ENCODE data around the gene SREK1. TPM values are rescaled to one million over a fixed set of nuclear protein-coding genes. Genes with fewer than 3 reads are reported as not detected.
"Not testable (repeated sequence)": the region's sequence is repeated elsewhere in the genome, so short reads cannot be mapped to it uniquely, and the experiment has no call there.

SREK1 gene, protein sequence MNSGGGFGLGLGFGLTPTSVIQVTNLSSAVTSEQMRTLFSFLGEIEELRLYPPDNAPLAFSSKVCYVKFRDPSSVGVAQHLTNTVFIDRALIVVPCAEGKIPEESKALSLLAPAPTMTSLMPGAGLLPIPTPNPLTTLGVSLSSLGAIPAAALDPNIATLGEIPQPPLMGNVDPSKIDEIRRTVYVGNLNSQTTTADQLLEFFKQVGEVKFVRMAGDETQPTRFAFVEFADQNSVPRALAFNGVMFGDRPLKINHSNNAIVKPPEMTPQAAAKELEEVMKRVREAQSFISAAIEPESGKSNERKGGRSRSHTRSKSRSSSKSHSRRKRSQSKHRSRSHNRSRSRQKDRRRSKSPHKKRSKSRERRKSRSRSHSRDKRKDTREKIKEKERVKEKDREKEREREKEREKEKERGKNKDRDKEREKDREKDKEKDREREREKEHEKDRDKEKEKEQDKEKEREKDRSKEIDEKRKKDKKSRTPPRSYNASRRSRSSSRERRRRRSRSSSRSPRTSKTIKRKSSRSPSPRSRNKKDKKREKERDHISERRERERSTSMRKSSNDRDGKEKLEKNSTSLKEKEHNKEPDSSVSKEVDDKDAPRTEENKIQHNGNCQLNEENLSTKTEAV
- 10 to 100 TPM; 60.5 to 63.3 TPM for total RNA-seq

DNA sequence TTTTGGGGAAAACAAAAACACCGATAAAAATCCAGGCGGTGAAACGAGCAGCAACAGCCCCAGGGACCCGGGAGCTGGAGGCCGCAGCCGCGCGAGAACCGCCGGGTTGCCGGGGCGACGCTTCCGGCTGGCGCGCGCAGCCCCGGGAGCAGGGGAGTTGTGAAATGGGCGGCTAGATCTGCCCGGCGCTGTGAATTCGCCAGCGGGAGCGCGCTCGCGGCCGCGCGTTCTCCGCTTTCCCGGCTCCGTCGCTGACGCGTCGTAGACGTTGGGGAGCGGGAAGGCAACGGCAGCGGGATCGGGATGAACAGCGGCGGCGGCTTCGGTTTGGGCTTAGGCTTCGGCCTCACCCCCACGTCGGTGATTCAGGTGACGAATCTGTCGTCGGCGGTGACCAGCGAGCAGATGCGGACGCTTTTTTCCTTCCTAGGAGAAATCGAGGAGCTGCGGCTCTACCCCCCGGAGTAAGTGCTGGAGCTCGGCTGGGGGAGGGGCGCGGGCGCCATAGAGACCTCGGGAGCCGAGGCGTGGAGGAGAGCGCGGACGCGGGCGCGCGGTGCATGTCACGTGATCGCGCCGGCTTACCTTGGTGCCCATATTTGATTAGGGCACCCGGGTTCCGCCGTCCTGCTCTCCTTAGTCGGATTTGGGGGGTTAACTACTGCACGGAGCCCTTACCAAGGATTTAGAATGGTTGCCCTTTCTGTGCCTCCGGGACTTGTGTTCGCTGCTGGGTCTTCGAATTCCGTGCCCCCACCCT, at the start of gene SREK1:
SREK1 (plus strand) TSS at position 227 of the 760 bp plus-strand sequence; CDS start at position 304, 77 bp downstream.
- peak within 1 kb of the TSS; percentile 98 for H3K27ac Mint-ChIP-seq
- H3K27me3 Mint-ChIP-seq, result no peaks in the 10 kb centered on the region
- peaks cover 43% of the 10 kb centered on the region for H3K4me1 Mint-ChIP-seq
- H3K9me3 Mint-ChIP-seq, result no peaks in the 10 kb centered on the region
- H3K36me3 Mint-ChIP-seq, result peaks cover 11% of the 10 kb centered on the region
- H3K4me3 Mint-ChIP-seq, result peak within 1 kb of the TSS; percentile 90
- peak; percentile 91 for DNase-seq

DNA sequence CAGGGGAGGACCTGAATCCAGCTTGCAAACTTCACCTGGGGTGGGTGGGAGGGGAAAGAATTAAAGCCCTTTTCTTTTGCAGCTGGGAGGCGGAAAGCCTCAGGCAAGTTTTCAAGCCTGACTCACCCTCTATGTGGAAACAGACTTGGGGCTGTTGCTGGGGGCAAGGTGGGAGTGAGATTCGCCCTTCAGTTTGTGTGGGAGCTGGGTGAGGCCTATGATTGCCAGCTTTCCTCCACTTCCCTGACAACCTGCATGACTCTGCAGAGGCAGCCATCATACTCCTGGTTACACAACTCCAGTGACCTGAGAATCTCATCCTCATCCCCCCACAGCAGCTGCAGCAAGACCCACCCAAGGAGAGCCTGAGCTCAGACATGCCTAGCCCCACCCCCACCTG, 43.2 kb upstream of the SREK1 start:
- Mint-ChIP-seq H3K36me3 (peaks cover 5% of the 10 kb centered on the region), H3K9me3 (peaks cover 50% of the 10 kb centered on the region)
- DNase-seq, result no peak

DNA sequence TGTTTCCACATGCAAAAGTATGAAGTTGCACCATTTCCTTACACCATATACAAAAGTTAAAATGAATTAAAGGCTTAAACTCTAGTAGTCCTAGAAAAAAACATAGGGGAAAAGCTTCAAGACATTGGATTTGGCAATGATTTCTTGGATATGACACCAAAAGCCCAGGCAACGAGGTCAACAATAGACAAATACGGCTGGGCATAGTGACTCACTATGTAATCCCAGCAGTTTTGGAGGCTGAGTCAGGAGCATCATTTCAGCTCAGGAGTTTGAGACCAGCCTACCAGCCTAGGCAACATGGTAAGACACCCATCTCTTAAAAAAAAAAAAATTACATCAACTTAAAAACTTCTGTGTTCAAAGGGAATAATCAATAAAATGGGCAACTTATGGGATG, 30.9 kb upstream of the SREK1 start:
- Mint-ChIP-seq H3K9me3 (peaks cover 26% of the 10 kb centered on the region), H3K36me3 (peaks cover 4% of the 10 kb centered on the region), H3K27me3 (no peaks in the 10 kb centered on the region), H3K4me3 (no peak overlapping the region), H3K27ac (no peak overlapping the region), H3K4me1 (no peaks in the 10 kb centered on the region)
- no peak for DNase-seq

More for the DNA sequence above, 43.2 kb upstream of the SREK1 start:
- no peak overlapping the region for H3K4me3 Mint-ChIP-seq
- no peaks in the 10 kb centered on the region for H3K4me1 Mint-ChIP-seq
- no peaks in the 10 kb centered on the region for H3K27me3 Mint-ChIP-seq
- no peak overlapping the region for H3K27ac Mint-ChIP-seq

DNA sequence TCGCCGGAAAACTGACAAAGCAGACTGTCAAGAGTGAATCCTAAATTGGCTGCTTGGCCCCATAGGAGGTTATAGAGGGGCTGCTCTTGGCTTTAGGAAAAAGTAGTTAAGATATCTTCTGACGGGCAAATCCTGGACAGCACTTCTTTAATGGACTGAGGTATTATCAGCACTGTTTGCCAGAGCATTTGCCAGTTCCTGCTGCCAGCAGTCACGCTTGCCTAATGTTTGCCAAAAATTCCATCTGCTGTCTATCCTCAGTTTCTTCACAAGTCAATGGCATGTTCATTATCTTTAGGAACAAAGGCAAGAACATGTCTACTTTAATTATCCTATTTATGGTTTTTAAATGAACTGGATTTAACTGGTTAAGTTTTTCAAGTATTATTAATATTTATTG, 25.8 kb upstream of the SREK1 start:
- no peak for DNase-seq
- Mint-ChIP-seq H3K9me3 (peaks cover under 1% of the 10 kb centered on the region), H3K36me3 (no peaks in the 10 kb centered on the region), H3K4me1 (no peaks in the 10 kb centered on the region), H3K27me3 (no peaks in the 10 kb centered on the region), H3K27ac (no peak overlapping the region), H3K4me3 (no peak overlapping the region)

DNA sequence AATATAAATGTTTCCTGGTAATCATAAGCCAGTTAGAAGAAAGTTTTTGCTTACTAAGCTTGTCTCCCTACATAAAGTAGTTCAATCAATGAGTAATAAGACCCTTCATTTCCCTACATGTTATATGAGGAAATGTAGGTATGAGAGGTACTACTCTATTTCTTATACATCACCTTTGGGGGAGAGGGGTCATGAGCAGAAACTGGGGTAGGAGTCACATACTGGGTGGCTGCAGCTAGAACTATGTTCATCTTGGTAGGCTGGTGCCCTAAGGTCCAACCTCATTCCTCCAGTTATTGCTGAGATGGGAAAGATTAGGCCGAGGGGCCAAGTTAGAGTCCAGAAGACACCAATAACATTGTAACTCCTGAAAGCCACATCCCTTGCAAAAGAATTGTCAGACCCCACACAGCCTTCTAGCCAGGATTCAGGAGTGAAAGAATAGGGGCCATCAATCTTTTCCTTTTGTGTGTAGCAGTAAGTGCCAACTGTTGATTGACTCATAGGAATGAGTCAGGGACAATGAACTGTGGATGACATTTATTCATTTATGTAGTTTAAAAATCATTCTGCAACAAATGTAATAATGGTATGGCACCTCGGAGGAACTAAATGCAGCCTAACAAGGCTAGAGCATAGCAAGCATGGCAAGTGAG, 21.6 kb upstream of the SREK1 start:
- no peak overlapping the region for H3K27ac Mint-ChIP-seq
- DNase-seq, result no peak
- H3K27me3 Mint-ChIP-seq, result no peaks in the 10 kb centered on the region
- no peaks in the 10 kb centered on the region for H3K9me3 Mint-ChIP-seq
- H3K4me1 Mint-ChIP-seq, result no peaks in the 10 kb centered on the region
- H3K4me3 Mint-ChIP-seq, result no peak overlapping the region
- H3K36me3 Mint-ChIP-seq, result no peaks in the 10 kb centered on the region

DNA sequence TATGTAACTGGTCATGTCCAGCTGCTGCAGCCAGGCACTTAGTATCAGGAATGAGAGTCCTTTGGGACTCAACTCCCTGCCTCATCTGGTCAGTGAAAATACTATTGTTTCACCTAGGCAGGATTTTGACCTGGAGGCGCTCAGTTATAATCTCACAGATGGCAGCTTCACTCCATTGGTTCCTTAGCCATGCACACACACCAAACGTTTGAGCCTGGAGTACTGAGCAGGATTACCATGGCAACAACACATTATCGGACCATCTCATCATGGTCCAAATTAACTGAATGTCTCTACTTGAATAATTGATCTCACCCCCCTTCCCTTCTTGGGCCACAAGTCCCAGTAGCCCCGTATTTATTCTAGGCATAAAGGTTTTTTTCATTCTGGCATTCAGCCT, 15.0 kb upstream of the SREK1 start:
- no peaks in the 10 kb centered on the region for H3K27me3 Mint-ChIP-seq
- no peak overlapping the region for H3K27ac Mint-ChIP-seq
- peaks cover 2% of the 10 kb centered on the region for H3K9me3 Mint-ChIP-seq
- no peaks in the 10 kb centered on the region for H3K4me1 Mint-ChIP-seq
- H3K36me3 Mint-ChIP-seq, result peaks cover 3% of the 10 kb centered on the region
- H3K4me3 Mint-ChIP-seq, result no peak overlapping the region
- no peak for DNase-seq

DNA sequence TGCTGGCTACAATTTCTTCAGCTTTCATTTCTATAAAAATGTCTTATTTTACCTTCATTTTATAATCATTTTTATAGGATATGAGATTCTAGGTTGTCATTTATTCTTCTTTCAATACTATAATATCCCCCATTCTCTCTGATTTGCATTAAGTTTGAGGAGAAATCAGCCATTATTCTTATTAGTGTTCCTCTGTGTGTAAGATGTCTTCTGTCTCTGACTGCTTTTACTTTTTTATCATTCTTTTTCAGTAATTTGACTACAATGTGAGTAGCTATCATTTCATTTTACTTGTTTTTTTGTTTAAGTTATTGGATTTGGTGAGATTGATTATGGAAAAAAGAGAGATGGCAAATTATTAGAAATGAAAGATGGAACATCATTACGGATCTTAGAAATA, 13.6 kb upstream of the SREK1 start:
- no peak overlapping the region for H3K27ac Mint-ChIP-seq
- H3K36me3 Mint-ChIP-seq, result peaks cover 3% of the 10 kb centered on the region
- H3K9me3 Mint-ChIP-seq, result peaks cover 2% of the 10 kb centered on the region
- DNase-seq, result no peak
- H3K4me1 Mint-ChIP-seq, result no peaks in the 10 kb centered on the region
- H3K4me3 Mint-ChIP-seq, result no peak overlapping the region
- no peaks in the 10 kb centered on the region for H3K27me3 Mint-ChIP-seq

DNA sequence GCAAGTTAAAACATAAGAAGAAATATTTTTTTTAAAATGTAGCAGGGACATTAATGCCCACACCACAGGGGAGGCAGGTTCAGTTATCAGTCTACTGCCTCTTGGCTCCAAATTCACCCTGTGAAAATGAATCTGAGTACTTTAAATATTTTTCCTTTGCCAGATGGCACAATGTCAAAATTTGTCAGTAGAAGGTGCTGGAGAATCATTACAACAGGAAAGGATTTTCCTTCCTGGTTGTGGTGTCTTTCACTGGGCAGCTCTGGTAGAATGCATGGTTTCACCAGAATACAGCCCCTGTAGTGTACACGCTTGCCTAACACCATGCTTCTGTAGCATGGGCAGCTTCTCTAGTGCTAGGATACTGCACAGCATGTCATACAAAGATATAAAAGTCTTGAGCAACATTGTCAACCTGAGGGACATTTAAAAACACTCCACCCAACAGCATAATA, 9.7 kb upstream of the SREK1 start:
- H3K4me1 Mint-ChIP-seq, result peaks cover 9% of the 10 kb centered on the region
- H3K36me3 Mint-ChIP-seq, result peaks cover 3% of the 10 kb centered on the region
- H3K27ac Mint-ChIP-seq, result no peak overlapping the region
- no peak for DNase-seq
- no peak overlapping the region for H3K4me3 Mint-ChIP-seq
- peaks cover 2% of the 10 kb centered on the region for H3K9me3 Mint-ChIP-seq
- no peaks in the 10 kb centered on the region for H3K27me3 Mint-ChIP-seq

DNA sequence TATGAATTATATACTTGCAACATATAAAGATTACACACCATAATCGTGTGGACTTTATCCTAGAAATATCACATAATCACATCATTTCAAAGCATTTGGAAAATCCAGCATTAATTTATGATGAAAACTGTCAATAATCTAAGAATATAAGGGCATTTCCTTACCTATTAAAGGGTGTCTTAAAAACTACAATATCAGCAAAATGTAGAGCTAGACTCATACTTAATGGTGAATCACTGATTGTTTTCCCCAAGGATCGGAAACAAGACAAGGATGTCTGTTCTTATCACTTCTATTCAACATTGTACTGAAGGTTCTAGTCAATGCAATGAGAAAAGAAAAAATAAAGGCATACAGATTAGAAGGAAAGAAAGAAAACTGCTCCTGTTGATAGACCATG, 8.0 kb upstream of the SREK1 start:
- H3K4me3 Mint-ChIP-seq, result no peak overlapping the region
- no peak for DNase-seq
- no peaks in the 10 kb centered on the region for H3K36me3 Mint-ChIP-seq
- peaks cover 16% of the 10 kb centered on the region for H3K4me1 Mint-ChIP-seq
- no peak overlapping the region for H3K27ac Mint-ChIP-seq
- H3K27me3 Mint-ChIP-seq, result no peaks in the 10 kb centered on the region
- no peaks in the 10 kb centered on the region for H3K9me3 Mint-ChIP-seq

DNA sequence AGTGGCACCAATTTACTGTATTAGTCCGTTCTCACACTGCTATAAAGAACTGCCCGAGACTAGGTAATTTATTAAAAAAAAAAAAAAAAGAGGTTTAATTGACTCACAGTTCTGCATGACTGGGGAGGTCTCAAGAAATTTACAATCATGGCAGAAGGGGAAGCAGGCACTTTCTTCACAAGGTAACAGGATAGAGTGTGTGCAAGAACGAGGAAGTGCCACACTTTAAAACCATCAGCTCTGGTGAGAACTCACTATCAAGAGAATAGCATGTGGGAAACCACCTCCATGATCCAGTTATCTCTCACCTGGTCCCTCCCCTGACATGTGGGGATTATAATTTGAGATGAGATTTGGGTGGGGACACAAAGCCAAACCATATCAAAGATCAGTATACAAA, 7.2 kb upstream of the SREK1 start:
- not testable (repeated sequence) for H3K27me3 Mint-ChIP-seq, DNase-seq, H3K27ac Mint-ChIP-seq, H3K4me3 Mint-ChIP-seq, H3K36me3 Mint-ChIP-seq, H3K9me3 Mint-ChIP-seq
- peaks cover 16% of the 10 kb centered on the region for H3K4me1 Mint-ChIP-seq

DNA sequence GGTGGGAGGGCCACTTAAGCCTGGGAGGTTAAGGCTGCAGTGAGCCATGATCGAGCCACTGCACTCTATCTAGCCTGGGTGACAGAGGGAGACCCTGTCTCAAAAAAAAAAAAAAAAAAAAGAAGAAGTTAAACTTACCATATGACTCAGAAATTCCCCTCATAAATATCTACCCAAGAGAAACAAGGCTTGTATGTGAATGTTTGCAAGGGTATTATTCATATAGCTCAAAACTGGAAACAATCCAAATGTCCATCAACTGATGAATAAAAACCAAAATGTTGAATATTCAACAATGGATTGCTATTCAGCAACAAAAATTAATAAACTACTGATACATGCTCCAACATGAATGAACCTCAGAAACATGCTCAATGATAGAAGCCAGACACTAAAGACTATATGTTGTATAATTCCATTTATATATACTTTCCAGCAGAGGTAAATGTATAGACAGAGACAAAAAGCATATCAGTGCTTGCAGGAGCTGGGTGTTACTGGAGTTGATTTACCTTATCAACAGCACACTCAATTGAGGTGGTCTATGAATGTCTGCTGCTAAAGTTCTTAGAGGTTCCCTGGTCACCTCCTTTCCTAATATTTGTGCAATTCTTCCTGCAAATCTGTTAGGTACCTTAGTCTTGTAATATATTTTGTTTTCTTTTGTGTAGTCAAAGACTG, 5.3 kb upstream of the SREK1 start:
- Mint-ChIP-seq H3K9me3 (no peaks in the 10 kb centered on the region), H3K4me1 (peaks cover 27% of the 10 kb centered on the region), H3K36me3 (no peaks in the 10 kb centered on the region), H3K27me3 (no peaks in the 10 kb centered on the region), H3K4me3 (no peak overlapping the region), H3K27ac (no peak overlapping the region)
- no peak for DNase-seq

DNA sequence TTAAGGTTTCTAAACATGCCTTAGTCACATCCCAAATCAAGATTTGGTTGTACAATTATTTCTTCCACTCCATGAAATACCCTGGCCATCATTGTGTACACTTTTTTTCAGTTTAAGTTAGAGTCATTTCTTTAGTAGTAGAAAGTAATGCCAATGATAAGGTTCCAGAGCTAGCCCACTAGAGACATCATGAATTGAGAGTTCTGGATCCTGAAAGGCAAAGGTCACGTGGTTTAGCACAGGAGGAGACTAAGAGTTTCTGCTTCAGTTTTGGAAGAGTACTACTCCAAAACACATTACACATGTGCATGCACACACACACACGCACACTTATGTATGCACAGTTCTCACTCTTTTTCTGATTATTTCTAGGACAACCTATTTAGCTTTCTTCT, 4.8 kb upstream of the SREK1 start:
- H3K36me3 Mint-ChIP-seq, result no peaks in the 10 kb centered on the region
- no peaks in the 10 kb centered on the region for H3K9me3 Mint-ChIP-seq
- no peak for DNase-seq
- H3K27ac Mint-ChIP-seq, result no peak overlapping the region
- H3K4me3 Mint-ChIP-seq, result no peak overlapping the region
- H3K4me1 Mint-ChIP-seq, result peaks cover 27% of the 10 kb centered on the region
- no peaks in the 10 kb centered on the region for H3K27me3 Mint-ChIP-seq

DNA sequence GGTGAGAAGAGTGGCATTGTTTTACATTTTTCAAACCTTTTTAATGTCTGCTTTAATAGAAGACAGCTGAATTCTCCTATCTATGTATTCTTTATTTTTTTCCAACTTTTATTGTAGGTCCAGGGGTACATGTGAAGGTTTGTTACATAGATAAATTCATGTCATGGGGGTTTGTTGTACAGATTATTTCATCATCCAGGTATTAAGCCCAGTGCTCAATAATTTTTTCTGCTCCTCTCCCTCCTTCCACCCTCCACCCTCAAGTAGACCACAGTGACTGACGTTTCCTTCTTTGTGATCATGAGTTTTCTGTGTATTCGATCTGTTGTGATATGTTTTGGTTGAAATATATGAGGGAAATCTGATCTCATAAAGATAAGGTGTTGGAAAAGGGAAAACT, 1.7 kb upstream of the SREK1 start:
- H3K4me1 Mint-ChIP-seq, result peaks cover 44% of the 10 kb centered on the region
- H3K36me3 Mint-ChIP-seq, result peaks cover 10% of the 10 kb centered on the region
- H3K27ac Mint-ChIP-seq, result peak overlapping the region; percentile 61
- no peaks in the 10 kb centered on the region for H3K27me3 Mint-ChIP-seq
- H3K4me3 Mint-ChIP-seq, result peak overlapping the region; percentile 62
- no peak for DNase-seq
- no peaks in the 10 kb centered on the region for H3K9me3 Mint-ChIP-seq

DNA sequence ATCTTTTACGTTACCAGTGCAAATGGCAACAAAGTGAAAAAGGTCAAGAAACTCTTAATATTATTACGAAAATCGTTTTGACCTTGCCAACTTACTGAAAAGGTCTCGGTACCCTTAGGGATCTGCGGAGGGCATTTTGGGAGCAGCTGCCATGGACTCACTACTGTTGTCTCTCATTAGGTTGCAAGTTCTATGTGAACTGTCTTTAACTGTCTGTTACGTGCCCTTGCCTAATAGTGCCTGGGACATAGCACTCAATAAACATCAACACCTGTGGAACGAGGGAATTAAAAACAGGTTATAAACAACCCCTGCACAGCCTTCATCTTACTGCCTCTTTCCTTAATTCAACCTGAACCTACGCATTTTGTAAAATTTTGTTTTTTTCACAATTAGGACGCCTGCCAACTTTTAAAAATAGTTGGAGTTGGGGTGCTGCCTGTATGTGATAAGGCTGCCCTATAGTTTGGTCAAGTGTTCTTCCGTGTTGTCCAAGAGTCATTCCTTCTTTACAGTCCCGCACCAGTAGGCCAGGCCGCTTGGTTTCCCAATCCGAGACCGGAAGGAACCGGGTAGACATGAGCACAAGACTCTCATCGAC, 527 bp upstream of the SREK1 start:
- peaks cover 49% of the 10 kb centered on the region for H3K4me1 Mint-ChIP-seq
- H3K9me3 Mint-ChIP-seq, result no peaks in the 10 kb centered on the region
- H3K27me3 Mint-ChIP-seq, result no peaks in the 10 kb centered on the region
- peaks cover 11% of the 10 kb centered on the region for H3K36me3 Mint-ChIP-seq
- H3K4me3 Mint-ChIP-seq, result peak overlapping the region; percentile 90
- peak overlapping the region; percentile 98 for H3K27ac Mint-ChIP-seq
- DNase-seq, result no peak

All from activated naive CD8-positive, alpha-beta T cell treated with anti-CD3 and anti-CD28 coated beads for 36 hours (primary cell).